Immature natural killer cell (primary cell): ENCODE results near the gene CCDC9. TPM values are rescaled to one million over a fixed set of nuclear protein-coding genes. Genes with fewer than 3 reads are reported as not detected.

Experiments used
- polyA plus RNA-seq, 3 donors: library from polyadenylated mRNA; unstranded; fragments of 300-500 nt; fragmentation: Illumina TruSeq; gene quantifications; one replicate each; pipeline ENCODE4 v1.2.3, GENCODE V29; 2021

Gene CCDC9
- polyA plus RNA-seq, 3 donors from 2014 or later = 2.6 to 12.2 (median 5.1) TPM

Other genes with a start within 250 kb of the CCDC9 start
- gene NPAS1, start 236.7 kb upstream of the CCDC9 start, polyA plus RNA-seq = not detected
- 100 to 1,000 TPM; 175 to 285 (median 192) TPM for gene TMEM160, start 207.9 kb upstream of the CCDC9 start, polyA plus RNA-seq
- 1 to 10 TPM in 2 of 3 donors, under 1 TPM in 1; 0.04 to 2.3 (median 1.1) TPM for gene ZC3H4, start 142.7 kb upstream of the CCDC9 start, polyA plus RNA-seq
- 100 to 1,000 TPM; 111 to 159 (median 119) TPM for gene SAE1, start 125.7 kb upstream of the CCDC9 start, polyA plus RNA-seq
- gene BBC3, start 25.3 kb upstream of the CCDC9 start, polyA plus RNA-seq = 10 to 100 TPM in 1 of 3 donors, 1 to 10 TPM in 2; 8.3 to 13.9 (median 8.4) TPM
- 1 to 10 TPM; 1.2 to 3.9 (median 2.3) TPM for gene INAFM1, start 18.4 kb downstream of the CCDC9 start, polyA plus RNA-seq
- gene C5AR1, start 53.3 kb downstream of the CCDC9 start, polyA plus RNA-seq = under 1 TPM in 2 of 3 donors, not detected in 1; 0.16 to 0.36 TPM
- under 1 TPM in 2 of 3 donors, not detected in 1; 0.18 to 0.29 TPM for gene C5AR2, start 75.7 kb downstream of the CCDC9 start, polyA plus RNA-seq
- 1 to 10 TPM; 3.2 to 9.7 (median 5.2) TPM for gene DHX34, start 92.8 kb downstream of the CCDC9 start, polyA plus RNA-seq
- gene MEIS3, start 163.0 kb downstream of the CCDC9 start, polyA plus RNA-seq = not detected
- gene SLC8A2, start 215.4 kb downstream of the CCDC9 start, polyA plus RNA-seq = not detected
- gene KPTN, start 227.7 kb downstream of the CCDC9 start, polyA plus RNA-seq = 10 to 100 TPM in 1 of 3 donors, 1 to 10 TPM in 2; 5.0 to 25.7 (median 8.9) TPM